NOMO-1 treated with DMSO at 0.1 percent for 48 hours (cell line): ENCODE measurements around the gene BTBD9.

Experiments used
- DNase-seq: peaks from one replicate; lab custom pipeline; 2025; ENCODE audit not compliant: unreplicated experiment; lab: John Stamatoyannopoulos, UW

The BTBD9 gene

GRCh38 chr6:38168699-38169098 is 471.0 kb downstream of the BTBD9 start:
- no peak for DNase-seq

GRCh38 chr6:38168126-38168525 is 471.6 kb downstream of the BTBD9 start:
- no peak for DNase-seq

- no peak for DNase-seq
Observed at GRCh38 chr6:38167598-38167997, 472.1 kb downstream of the BTBD9 start.

- DNase-seq, result no peak
Observed at GRCh38 chr6:38166411-38167240, 473.1 kb downstream of the BTBD9 start.

GRCh38 chr6:38164671-38165108 is 475.0 kb downstream of the BTBD9 start:
- DNase-seq, result no peak

GRCh38 chr6:38164131-38164481 is 475.6 kb downstream of the BTBD9 start:
- no peak for DNase-seq

GRCh38 chr6:38163186-38164130 is 476.3 kb downstream of the BTBD9 start:
- DNase-seq, result no peak

- DNase-seq, result no peak
Observed at GRCh38 chr6:38162493-38163185, 477.1 kb downstream of the BTBD9 start.

- no peak for DNase-seq
Observed at GRCh38 chr6:38161754-38162492, 477.8 kb downstream of the BTBD9 start.

GRCh38 chr6:38161331-38161730 is 478.4 kb downstream of the BTBD9 start:
- DNase-seq, result no peak

GRCh38 chr6:38160831-38161230 is 478.9 kb downstream of the BTBD9 start:
- DNase-seq, result no peak

GRCh38 chr6:38159596-38159995 is 480.1 kb downstream of the BTBD9 start:
- no peak for DNase-seq

- no peak for DNase-seq
Observed at GRCh38 chr6:38158762-38159350, 480.9 kb downstream of the BTBD9 start.

- DNase-seq, result no peak
Observed at GRCh38 chr6:38157905-38158304, 481.8 kb downstream of the BTBD9 start.

GRCh38 chr6:38156818-38157565 is 482.7 kb downstream of the BTBD9 start:
- DNase-seq, result no peak

- DNase-seq, result no peak
Observed at GRCh38 chr6:38155621-38156204, 484.0 kb downstream of the BTBD9 start.

- DNase-seq, result no peak
Observed at GRCh38 chr6:38155144-38155543, 484.6 kb downstream of the BTBD9 start.

GRCh38 chr6:38154731-38155130 is 485.0 kb downstream of the BTBD9 start:
- DNase-seq, result no peak

- DNase-seq, result no peak
Observed at GRCh38 chr6:38153798-38154345, 485.9 kb downstream of the BTBD9 start.
